Activated naive CD4-positive, alpha-beta T cell (primary cell): Measurements from ENCODE around the gene MAP2K5.

Experiments
- DNase-seq, 4 experiments: peaks; one replicate each; lab custom pipeline; 2025; lab: John Stamatoyannopoulos, UW

MAP2K5 gene

DNA sequence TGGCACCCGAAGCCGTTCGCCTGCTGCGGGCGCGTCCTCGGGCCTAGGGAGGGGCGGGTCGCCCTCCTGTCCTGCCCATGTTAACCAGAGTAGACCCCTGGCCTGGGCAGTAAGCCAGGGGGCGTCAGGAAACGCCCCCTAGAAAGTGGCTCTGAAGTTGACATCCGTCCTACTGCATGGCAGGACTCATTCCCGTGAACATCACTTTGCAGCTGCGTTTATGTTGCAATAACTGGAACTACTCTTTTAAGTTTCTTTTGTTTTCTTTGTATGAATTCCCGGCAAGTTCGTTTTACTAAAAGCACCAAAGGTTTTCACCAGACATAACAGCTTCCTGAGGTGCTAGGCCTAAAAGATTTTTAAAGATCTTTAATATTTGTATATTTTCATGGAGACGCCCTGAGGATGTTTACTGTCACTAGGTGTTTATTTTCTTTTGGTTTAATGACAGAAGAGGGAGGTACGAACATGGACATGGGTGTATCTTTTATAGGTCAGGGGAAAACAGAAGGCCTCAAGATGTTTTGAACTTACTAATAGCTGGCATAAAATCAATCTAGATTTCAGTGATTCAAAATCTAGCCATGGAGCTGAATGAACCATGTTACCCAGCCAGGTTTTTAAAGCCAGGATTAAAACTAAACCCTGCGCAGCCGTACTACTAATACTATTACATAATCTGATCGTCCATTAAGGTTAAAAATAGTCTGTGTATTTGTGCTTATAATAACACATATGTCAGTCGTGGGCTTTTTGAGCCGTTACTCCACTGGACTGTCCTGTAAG lies 20.5 kb upstream of the MAP2K5 start:
- DNase-seq = no peak

DNA sequence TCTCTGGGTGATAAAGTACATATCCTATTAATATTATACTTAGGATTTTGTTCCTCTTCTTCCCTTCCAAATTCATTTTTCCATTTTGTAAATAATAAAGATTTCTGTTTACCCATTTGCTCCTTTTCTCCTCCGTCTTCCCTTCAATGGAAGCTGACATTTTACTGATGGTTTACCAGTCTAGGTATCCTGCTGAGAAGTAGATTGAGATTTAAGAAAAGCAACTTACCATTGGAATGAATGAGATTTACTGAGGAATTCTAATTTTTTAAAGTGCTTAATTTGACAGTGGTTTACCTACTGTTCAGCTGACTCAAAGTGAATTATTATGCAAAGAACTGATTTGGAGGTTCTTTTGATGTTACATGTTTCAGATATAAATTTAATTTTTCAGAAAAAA lies 19.2 kb upstream of the MAP2K5 start:
- no peak for DNase-seq

DNA sequence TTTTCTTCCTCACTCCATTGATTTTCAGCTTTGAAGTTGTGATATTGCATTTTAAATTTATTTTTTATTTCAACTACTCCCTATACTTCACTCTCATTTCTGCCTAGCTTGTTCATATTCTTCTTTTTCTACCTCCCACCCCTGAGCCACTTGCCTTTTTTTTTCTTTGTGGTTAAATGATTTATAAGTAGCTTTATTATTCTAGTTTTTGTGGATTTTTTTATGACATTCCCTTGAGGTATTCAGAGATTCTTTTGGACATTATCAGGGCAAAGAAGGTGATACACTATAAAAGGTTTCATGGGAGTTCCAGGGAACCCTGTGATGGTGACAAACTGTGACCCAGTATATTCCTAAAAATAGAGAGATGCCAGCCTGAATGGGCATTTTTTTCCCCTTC lies 18.3 kb upstream of the MAP2K5 start:
- DNase-seq = no peak

DNA sequence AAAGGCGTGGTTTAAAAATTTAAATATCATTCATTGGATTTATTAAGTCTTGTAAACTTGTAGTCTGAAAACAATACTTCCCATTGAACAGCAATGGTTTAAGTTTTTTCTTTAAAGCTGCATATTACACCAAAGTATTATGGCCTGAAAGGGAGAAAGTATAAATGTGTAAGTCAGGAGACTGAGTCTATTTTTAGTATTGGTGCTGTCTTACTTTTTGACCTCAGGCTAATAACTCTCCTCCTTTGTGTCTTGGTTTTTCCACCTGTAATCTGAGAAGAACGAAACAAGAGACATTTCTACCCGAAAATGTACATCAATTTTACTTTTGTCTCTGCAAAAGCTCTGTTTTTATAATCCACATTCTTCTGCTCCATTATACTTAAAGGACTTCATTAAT lies 14.0 kb upstream of the MAP2K5 start:
- no peak for DNase-seq

DNA sequence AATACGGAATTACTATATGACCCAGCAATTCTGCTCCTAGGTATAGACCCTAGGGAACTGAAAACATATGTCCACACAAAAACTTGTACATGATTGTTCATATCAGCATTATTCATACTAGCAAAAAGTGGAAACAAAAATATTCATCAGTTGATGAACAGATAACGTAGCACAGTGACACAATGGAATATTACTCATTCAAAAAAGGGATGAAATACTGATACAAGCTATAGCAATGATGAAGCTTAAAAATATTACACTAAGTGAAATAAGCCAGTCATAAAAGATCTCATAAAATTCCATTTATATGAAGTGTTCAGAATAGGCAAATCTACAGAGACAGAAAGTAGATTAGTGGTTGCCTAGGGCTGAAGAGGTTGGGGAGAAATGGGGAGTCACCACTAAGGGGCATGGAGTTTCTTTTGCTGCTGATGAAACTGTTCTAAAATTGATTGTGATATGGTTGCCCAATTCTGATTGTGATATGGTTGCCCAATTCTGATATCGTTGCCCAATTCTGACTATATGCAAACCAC lies 11.1 kb upstream of the MAP2K5 start:
- DNase-seq = no peak

DNA sequence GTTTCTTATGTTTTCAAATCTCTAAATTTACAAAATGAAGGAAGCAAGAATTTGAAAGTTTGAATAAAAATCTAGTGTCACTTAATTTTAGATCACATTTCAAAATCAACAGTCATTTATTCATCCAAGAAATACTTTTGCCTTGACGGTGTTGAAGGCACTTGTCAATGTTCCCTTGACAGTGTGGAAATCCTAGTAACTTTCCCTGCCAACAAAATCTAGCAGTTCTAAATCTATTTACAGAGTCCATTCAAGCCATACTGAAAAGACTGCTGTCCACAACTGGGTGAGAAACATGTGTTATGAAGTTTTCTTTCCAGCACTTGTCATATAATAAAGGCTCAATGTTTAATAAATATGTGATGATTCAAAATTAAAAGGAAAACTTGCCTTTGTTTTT lies 8.6 kb upstream of the MAP2K5 start:
- DNase-seq = no peak

DNA sequence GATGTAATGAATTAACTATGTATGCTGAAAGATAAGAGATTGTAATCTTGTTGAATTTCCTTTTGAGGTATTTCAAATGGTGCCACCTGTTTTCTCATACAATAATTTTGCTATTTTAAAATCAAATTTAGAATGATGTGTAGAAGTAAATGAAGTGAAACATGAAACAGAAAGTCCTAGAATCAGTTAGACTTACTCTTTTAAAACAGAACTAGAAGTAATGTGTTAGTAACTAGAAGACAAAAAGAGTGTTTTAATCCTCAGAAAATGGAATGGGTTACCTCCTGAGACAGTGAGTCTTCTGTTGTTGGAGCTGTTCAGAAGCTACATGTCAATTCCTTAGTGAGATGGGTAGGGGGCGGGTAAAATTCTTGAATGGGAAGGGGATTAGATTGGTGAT lies 8.1 kb upstream of the MAP2K5 start:
- DNase-seq = no peak

DNA sequence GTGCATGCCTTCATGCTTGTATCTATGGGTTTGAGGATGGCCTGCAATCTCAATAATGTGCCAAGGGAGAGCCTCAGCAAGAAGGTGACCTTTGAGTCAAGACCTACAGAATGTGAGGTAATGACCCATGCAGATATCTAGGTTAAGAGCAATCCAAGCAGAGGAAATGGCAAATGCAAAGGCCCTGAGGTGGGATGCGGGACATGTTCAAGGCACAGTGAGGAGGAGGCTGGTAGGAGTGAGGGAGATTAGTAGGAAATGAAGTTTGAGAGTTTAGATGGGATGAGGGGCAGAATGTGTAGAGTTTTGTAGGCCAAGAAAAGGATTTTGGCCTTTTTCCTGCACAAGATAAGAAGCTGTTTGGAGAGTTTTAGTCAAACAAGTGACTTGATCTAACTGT lies 4.7 kb upstream of the MAP2K5 start:
- DNase-seq = no peak

DNA sequence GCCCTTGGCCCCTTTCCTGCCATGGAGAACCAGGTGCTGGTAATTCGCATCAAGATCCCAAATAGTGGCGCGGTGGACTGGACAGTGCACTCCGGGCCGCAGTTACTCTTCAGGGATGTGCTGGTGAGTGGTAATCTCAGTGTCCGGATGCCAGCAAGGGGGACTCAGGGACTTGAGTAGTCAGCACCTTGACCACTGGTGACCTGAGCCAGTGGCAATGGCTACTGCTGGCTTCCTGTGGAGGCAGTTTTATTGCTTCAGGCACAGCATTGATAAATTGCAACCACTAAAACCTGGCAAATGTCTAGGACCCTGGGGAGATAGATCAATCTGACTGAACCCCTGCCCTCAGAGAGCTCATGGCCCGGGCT lies 830 bp downstream of the MAP2K5 start:
- DNase-seq = no peak

DNA sequence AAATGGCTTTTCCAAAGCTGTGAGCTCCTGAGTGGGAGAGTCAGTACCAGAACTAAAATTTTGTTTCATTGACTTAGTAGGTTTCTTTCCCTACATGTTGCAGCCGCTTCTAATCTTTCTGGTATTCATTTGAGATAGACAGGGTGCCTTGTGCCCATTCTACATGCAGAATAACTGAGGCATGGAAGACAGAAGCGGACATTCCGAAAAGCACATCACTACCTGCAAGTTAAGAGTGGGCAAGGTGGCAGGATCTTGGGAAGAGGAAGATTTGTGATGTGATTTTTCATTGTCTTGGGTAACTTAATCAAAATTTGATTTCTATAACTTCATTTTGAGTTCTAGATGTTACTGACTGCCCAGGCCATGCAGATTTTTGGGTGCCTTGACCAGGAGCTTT lies 2.0 kb downstream of the MAP2K5 start:
- no peak for DNase-seq

DNA sequence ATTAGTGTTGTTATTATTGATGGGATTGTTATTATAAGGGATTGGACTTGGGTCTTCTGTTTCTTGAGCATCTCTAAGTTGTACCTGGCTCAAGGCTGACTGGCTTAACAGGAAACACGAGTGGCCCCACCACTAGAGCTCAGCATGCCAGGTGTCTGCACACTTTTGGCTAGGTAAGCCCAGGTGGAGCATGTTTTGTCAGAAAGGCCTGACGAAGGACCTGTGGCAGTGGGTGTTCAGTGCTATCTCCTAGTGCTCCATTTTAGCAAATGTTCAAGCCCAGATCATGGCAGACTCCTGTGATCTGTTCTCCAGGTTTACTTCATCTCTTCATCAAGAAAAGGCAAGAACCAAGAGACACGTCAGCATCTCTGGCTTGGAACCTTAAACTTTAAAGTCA lies 3.4 kb downstream of the MAP2K5 start:
- no peak for DNase-seq

DNA sequence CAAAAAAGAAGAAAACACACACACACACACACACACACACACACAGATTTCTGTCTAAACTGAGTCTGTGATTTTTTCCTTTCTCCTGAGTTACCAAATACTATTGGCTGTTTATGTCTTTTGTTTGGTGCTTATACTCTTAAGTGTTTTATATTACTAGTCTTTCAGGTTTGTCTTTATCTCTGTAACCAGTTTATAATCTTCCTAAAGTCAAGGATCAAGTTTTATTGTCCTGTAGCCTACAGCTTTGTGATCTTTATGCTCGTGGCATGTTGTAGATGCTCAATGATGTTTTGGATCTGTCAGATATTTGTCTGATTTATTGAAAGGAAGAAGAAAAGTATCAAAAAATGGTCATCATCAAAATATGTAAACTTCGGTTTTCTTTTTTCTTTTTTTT lies 4.6 kb downstream of the MAP2K5 start:
- no peak for DNase-seq

DNA sequence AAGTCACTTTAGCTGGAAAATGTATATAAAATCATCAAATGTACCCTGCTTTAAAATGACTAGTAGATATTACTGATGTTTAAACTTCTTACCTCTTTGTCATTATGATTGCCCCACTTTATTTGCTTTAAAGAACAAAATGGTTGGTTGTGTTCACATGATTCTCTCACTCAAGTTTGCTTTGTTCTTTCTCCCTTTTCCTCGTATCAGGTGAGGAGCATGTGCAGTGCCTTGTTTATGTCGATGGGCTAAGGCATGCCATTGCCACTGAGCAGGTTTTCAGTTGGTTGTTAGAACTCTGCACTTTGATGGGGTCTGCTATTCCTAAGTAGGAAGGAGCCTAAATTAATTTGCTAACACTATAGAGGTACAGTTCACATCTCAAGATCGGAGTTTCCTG lies 5.3 kb downstream of the MAP2K5 start:
- DNase-seq = no peak

DNA sequence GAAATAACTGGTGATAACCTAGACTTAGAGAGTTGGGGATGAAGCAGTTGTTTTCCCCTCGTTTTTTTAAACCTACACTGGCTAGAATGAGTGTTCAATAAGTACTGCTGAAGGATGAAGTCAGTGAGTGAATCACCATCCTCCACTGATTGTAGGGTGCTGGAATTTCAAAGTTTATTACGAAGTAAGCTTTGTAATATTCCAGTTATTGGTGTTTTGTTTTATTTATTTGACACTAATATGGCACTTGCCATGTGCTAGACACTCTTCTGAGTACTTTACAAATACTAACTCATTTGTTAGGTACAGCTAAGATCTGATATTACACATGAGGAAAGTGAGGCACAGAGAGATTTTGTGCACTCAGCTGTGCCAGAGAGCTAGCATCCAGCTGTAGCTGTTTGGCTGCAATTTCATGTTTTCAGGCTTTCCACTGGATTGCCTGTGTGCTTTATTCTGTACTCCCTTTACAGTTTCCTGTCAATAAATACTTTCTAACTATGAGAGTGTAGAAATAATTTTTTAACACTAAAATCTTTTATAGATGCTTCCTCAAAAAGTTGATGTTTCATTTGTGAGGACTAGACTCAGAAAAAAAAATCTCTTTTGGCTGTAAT lies 5.8 kb downstream of the MAP2K5 start:
- no peak for DNase-seq

DNA sequence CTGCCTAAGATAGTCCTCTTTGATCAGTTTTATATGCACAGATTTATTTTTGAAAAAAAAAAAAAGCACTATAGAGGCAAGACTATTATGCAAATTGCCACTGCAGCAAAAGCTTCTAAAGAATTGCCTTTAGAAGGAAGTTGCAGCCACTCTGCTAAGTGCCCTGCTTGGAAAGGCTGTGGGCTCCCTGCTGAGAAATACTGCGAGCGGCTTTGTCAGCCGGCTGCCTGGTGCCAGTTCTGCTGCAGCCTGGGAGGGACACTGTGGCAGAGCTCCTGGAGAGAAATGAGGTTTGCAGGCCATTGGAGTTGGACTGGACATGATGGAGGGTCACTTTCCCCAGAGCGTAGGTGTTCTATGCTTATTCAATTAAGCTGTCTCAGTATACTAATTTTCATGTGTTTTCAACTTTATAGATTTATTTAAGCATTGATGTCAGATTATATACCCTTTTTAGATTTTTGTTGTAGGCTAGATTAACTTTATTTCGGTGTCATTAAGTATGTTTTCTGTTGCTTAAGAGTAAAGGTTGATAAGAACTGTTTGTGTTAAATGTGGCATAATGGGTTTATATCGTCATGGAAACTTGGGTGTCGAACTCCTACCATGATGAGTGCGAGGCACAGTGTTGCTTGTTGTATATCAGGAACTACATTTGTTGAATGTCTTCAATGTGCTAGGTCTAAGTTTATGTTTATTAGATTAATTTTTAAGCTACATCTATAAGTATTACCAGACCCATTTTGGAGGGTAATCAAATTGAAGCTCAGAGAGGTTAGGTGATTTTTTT lies 6.6 kb downstream of the MAP2K5 start:
- DNase-seq = no peak

DNA sequence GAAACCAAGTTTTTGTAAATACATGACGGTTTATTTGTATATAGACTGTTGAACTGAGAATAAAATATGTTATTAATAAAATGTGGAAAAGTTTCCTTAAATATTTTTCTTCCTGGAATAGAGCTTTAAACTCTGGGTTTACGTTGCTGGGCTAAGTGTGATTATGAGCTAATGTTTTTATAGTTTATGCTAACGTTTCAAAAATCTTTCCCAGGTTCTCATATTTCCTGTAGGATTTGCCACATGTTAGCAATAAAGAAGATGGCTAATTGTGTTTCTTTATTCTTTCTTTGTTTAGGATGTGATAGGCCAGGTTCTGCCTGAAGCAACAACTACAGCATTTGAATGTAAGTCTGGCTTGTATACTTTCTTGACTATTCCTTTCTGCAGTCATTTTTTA lies 7.2 kb downstream of the MAP2K5 start:
- DNase-seq = no peak

DNA sequence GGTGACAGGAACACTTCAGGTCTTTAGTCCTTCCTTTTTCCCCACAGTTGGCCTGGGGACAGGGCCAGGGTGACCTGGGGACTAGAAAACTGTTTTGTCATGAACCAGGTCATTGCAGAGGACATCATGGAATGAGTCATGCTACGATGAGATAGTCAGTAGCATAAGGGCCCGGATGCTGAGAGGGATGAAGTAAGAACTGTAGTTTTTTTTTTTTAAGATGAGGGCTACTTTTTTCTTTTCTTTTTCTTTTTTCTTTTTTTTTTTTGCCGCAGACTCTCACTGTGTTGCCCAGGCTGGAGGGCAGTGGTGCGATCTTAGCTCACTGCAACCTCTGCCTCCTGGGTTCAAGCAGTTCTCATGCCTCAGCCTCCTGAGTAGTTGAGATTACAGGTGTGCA lies 8.0 kb downstream of the MAP2K5 start:
- DNase-seq = no peak

DNA sequence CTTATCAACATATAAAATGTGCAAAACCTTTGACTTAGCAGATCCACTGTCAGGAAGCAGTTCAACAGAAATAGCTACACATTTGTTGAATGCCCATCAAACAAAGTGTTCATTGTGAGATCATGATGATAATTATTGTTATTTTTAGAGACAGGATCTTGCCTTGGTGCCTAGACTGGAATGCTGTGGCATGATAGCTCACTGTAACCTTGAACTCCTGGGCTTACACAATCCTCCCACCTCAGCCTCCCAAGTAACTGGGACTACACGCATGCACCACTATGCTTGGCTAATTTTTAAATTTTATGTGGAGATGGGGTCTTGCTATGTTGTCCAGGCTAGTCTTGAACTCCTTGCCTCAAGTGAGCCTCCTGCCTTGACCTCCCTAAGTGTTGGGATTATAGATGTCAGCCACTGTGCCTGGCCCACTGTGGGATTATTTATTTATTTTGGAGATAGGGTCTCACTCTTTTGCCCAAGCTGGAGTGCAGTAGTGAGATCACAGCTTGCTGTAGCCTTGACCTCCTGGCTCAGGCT lies 8.8 kb downstream of the MAP2K5 start:
- no peak for DNase-seq

DNA sequence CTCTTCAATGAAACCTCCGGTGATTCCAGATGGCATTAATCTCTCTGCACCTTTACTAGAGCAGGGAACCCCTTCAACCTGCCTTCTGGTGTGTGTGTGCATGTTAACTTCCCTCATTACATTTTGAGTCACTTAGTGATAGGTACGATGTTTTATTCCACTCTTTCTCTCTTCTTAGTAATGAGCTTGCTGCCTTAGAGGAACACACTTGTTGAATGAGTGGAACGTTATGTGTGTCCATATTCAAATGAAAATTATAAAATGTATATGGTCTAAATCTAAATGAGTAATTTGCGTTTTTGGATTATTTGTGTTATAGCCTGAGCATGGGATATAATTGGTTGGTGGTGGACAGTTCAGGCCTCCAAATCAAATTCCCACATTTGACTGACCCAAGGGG lies 12.1 kb downstream of the MAP2K5 start:
- DNase-seq = no peak

DNA sequence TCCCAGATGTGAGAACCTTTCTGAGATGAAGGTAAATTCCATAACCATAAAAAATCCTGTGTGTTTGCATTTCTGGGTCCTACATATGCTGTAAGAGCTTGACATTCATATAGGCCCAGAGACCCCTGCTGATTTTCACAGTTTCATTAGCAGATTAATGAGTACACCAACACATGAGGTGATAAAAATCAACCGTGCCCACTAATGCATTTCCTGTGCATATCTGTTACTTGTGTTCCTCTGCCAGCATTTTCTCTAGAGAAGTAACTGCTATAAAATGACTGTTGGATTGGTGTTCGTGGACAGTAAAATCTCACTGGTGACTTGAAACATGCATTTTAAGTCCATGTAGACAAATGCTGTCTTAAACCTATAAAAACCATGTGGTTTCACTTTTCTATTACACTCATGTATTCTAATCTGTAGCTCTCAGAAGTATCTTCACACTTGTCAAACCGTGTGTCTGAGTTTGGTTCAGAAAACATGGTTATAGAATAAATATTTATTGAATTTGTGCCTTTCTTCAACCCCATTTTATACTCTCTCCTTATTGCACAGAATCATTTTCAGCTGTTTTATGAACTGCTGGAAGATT lies 14.6 kb downstream of the MAP2K5 start:
- DNase-seq = no peak

DNA sequence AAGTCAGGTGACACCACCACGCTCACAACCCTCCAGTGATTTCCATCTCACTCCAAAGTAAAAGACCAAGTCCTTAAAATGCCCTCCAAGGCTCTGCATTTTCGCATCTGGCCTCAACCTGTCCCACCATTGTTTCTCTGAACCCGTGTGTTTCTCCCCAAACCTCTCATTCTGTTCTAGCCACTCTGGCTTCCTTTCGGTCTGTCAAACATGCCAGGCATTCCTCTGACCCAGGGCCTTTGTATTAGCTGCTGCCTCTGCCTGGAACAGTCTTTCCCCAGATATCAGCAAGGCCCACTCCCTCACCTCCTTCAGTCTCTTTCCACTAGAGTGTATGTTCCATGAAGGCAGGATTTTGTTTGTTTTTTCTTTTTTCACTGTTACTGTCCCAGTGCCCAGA lies 16.0 kb downstream of the MAP2K5 start:
- DNase-seq = no peak

DNA sequence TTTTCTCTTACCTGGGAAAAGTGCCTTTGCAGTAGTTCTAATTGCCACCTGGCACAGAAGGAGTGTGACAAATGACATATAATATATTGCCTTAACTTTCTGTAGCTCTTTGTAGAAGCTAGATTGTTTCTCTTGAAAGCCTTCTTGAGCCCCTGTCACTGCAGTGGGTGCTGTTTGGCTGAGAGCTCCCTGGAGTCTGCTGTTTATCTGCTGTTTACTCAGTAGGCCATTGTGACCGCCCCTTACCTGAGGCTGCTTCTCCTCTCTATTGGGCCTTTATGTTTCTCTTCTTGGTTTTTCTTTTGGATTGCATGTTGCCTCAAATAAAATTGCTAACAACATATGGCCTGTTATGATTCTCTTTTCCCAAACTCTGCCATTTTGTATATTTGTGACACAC lies 16.7 kb downstream of the MAP2K5 start:
- no peak for DNase-seq
